Endothelial cell of umbilical vein (primary cell): ENCODE measurements around the gene WHRN.

ENCODE experiments used
- EZH2 ChIP-seq: IDR thresholded peaks from 2 replicates; pipeline ENCODE4 v1.6.1; 2012; ENCODE audit warnings: borderline replicate concordance, low read depth, mild to moderate bottlenecking, moderate library complexity, low read length, inconsistent platforms; ENCODE audit not compliant: severe bottlenecking
- FOS ChIP-seq: IDR thresholded peaks from 2 replicates; pipeline ENCODE4 v1.6.1; 2011; ENCODE audit warnings: mild to moderate bottlenecking, low read length, moderate library complexity, borderline replicate concordance; ENCODE audit not compliant: insufficient read depth
- GATA2 ChIP-seq: IDR thresholded peaks from 2 replicates; pipeline ENCODE4 v1.7.0; 2011; ENCODE audit warnings: low read depth, mild to moderate bottlenecking, moderate library complexity, mixed read lengths, low read length; ENCODE audit not compliant: insufficient read length, insufficient read depth
- JUN ChIP-seq: IDR thresholded peaks from 2 replicates; pipeline ENCODE4 v1.6.1; 2011; ENCODE audit warnings: borderline replicate concordance, low read depth; ENCODE audit not compliant: insufficient read length, insufficient read depth
- POLR2A ChIP-seq: IDR thresholded peaks from 2 replicates; pipeline ENCODE4 v1.6.1; 2012; ENCODE audit warnings: low read depth, mild to moderate bottlenecking, control low read depth, low read length
- TF ChIP-seq, protein P1 (sequence below), 2 donors: IDR thresholded peaks; 1 replicate in 1 of 2; 2 replicates in 1 of 2; pipeline ENCODE4 v1.5.1; 2011; ENCODE audit warnings: low read length in 2 of 2, mild to moderate bottlenecking in 2 of 2, moderate library complexity in 2 of 2, control low read depth in 1 of 2, inconsistent platforms in 1 of 2, low read depth in 1 of 2; ENCODE audit not compliant: insufficient read depth in 1 of 2; ENCODE audit errors: extremely low read depth in 1 of 2
- TF ChIP-seq, protein P2 (sequence below): IDR thresholded peaks from 2 replicates; pipeline ENCODE4 v1.6.1; 2011; ENCODE audit not compliant: insufficient read depth, insufficient read length

DNA sequence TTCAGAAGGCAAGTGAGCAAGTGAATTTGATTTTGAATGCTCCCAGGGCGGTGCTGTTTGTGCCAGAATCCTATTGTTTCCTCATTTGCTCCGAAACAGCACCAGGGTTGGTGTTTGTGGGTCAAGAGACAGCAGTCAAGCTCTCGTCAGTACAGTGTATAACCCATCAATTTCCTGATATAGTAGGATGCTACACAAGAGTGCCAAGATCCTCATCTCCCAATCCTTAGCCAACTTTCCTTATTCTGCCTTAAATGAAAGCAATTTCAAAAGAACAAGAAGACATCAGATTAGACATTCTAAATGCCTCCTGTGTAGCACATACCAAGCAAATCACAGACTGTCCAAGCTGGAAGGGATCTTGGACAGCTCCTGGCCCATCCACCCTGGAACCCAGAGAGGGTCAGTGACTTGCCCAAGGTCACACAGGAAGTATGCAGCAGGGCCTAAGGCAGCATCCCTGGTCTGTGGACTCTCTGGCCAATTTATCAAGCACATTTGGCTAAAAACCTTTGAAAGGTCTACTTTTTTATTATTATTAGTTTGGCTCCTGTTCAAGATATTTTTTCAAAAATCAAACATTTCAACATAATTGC lies 4.5 kb downstream of the WHRN start:
- TF ChIP-seq, protein P1, sequence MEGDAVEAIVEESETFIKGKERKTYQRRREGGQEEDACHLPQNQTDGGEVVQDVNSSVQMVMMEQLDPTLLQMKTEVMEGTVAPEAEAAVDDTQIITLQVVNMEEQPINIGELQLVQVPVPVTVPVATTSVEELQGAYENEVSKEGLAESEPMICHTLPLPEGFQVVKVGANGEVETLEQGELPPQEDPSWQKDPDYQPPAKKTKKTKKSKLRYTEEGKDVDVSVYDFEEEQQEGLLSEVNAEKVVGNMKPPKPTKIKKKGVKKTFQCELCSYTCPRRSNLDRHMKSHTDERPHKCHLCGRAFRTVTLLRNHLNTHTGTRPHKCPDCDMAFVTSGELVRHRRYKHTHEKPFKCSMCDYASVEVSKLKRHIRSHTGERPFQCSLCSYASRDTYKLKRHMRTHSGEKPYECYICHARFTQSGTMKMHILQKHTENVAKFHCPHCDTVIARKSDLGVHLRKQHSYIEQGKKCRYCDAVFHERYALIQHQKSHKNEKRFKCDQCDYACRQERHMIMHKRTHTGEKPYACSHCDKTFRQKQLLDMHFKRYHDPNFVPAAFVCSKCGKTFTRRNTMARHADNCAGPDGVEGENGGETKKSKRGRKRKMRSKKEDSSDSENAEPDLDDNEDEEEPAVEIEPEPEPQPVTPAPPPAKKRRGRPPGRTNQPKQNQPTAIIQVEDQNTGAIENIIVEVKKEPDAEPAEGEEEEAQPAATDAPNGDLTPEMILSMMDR (IDR thresholded peaks at IDR 0.05; ENCODE audit: extremely low read depth in 1 of 2, insufficient read depth in 1 of 2, low read depth in 1 of 2, low read length in 2 of 2): no peak
- TF ChIP-seq GATA2 (no peak), EZH2 (no peak), POLR2A (no peak), FOS (no peak), JUN (no peak)
- TF ChIP-seq, protein P2, sequence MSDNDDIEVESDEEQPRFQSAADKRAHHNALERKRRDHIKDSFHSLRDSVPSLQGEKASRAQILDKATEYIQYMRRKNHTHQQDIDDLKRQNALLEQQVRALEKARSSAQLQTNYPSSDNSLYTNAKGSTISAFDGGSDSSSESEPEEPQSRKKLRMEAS: no peak
